IMR-90 (cell line): Measurements from ENCODE around the gene RAB37. TPM values are rescaled to one million over a fixed set of nuclear protein-coding genes. Genes with fewer than 3 reads are reported as not detected.

ENCODE experiments used
- ATAC-seq: fragments of 200-7000 bp; cut with Tn5 transposase; 2 replicates; pipeline ENCODE4 v1.9.1; 2020; ENCODE audit warnings: low read depth, mild to moderate bottlenecking, moderate library complexity
- BruUV-seq: library from RNA; stranded (reverse); fragments of 400-500 nt; replicated peaks from 2 replicates; lab custom pipeline; 2021; lab: Mats Ljungman, UMichigan
- CTCF ChIA-PET: fragments of 300-600 bp; formaldehyde crosslinking; extraction: SDS; loops from one replicate; lab custom pipeline; 2021; ENCODE audit warnings: antibody characterized with exemption; lab: Yijun Ruan, JAX
- POLR2A ChIA-PET: fragments of 300-600 bp; sonication (Branson Sonifier 250); formaldehyde crosslinking; loops from one replicate; lab custom pipeline; 2022; ENCODE audit warnings: antibody characterized with exemption; ENCODE audit not compliant: unreplicated experiment; lab: Charles Lee
- DNase-seq: peaks from one replicate; pipeline ENCODE4 v3.0.0; 2013
- H2AFZ ChIP-seq: replicated peaks from 2 replicates; pipeline ENCODE3; 2013; ENCODE audit warnings: low read length, mild to moderate bottlenecking; ENCODE audit not compliant: poor library complexity
- H2AK5ac ChIP-seq: 2 replicates; pipeline ENCODE4 v1.6.1; 2013; ENCODE audit warnings: low read depth, low read length, inconsistent platforms
- H2AK9ac ChIP-seq: replicated peaks from 2 replicates; pipeline ENCODE3; 2013; ENCODE audit warnings: mild to moderate bottlenecking, low read depth, low read length, moderate library complexity; ENCODE audit not compliant: poor library complexity
- H2BK120ac ChIP-seq: 2 replicates; pipeline ENCODE4 v1.6.1; 2013; ENCODE audit warnings: low read depth, low read length, inconsistent platforms
- H2BK15ac ChIP-seq: 3 replicates; pipeline ENCODE4 v1.6.1; 2013; ENCODE audit warnings: low read depth, low read length, inconsistent platforms
- H2BK20ac ChIP-seq: 2 replicates; pipeline ENCODE4 v1.6.1; 2013; ENCODE audit warnings: low read depth, mild to moderate bottlenecking, inconsistent platforms, low read length, moderate library complexity
- H2BK5ac ChIP-seq: 2 replicates; pipeline ENCODE4 v1.6.1; 2013; ENCODE audit warnings: mild to moderate bottlenecking, low read depth, low read length, inconsistent platforms; ENCODE audit not compliant: poor library complexity, severe bottlenecking
- H3K14ac ChIP-seq: replicated peaks from 2 replicates; pipeline ENCODE4 v1.6.1; 2013; ENCODE audit warnings: low read depth, low read length, inconsistent platforms
- H3K18ac ChIP-seq: 2 replicates; pipeline ENCODE4 v1.6.1; 2013; ENCODE audit warnings: low read depth, low read length, control low read depth
- H3K23ac ChIP-seq: 2 replicates; pipeline ENCODE4 v1.6.1; 2013; ENCODE audit warnings: low read depth, low read length, inconsistent platforms
- H3K27ac ChIP-seq: 2 replicates; pipeline ENCODE4 v1.5.1; 2013; ENCODE audit warnings: mild to moderate bottlenecking, control low read depth, low read length; ENCODE audit not compliant: insufficient read depth
- H3K27me3 ChIP-seq: 2 replicates; pipeline ENCODE4 v1.6.1; 2013; ENCODE audit warnings: low read length; ENCODE audit not compliant: control insufficient read depth, insufficient read depth
- H3K36me3 ChIP-seq: 2 replicates; pipeline ENCODE4 v1.6.1; 2013; ENCODE audit warnings: low read length, mixed read lengths; ENCODE audit not compliant: control insufficient read depth, insufficient read depth
- H3K4ac ChIP-seq: 2 replicates; pipeline ENCODE4 v1.6.1; 2013; ENCODE audit warnings: low read depth, low read length, inconsistent platforms
- H3K4me1 ChIP-seq: 2 replicates; pipeline ENCODE4 v1.6.1; 2013; ENCODE audit warnings: low read length, mixed read lengths; ENCODE audit not compliant: control insufficient read depth, insufficient read depth
- H3K4me2 ChIP-seq: 2 replicates; pipeline ENCODE4 v1.6.1; 2013; ENCODE audit warnings: low read depth, mild to moderate bottlenecking, control low read depth, low read length, moderate library complexity
- H3K4me3 ChIP-seq: 2 replicates; pipeline ENCODE4 v1.5.1; 2013; ENCODE audit warnings: low read depth, mild to moderate bottlenecking, control low read depth, low read length, moderate library complexity; ENCODE audit not compliant: insufficient read depth
- H3K56ac ChIP-seq: 2 replicates; pipeline ENCODE4 v1.6.1; 2013; ENCODE audit warnings: low read length, inconsistent platforms; ENCODE audit not compliant: insufficient read depth; ENCODE audit errors: extremely low read depth
- H3K79me1 ChIP-seq, 2 experiments: 2 replicates each; pipeline ENCODE4 v1.6.1; 2013; ENCODE audit warnings: low read length in 2 of 2, inconsistent platforms in 1 of 2, low read depth in 1 of 2
- H3K9ac ChIP-seq: 2 replicates; pipeline ENCODE4 v1.6.1; 2013; ENCODE audit warnings: low read depth, low read length, control low read depth
- H3K9me1 ChIP-seq: 2 replicates; pipeline ENCODE4 v1.6.1; 2013; ENCODE audit warnings: low read length, inconsistent platforms; ENCODE audit not compliant: insufficient read depth
- H3K9me3 ChIP-seq: 2 replicates; pipeline ENCODE4 v1.6.1; 2013; ENCODE audit warnings: low read length; ENCODE audit not compliant: control insufficient read depth, insufficient read depth
- H4K20me1 ChIP-seq: 2 replicates; pipeline ENCODE4 v1.6.1; 2013; ENCODE audit warnings: low read length, inconsistent platforms; ENCODE audit not compliant: insufficient read depth
- H4K5ac ChIP-seq: 2 replicates; pipeline ENCODE4 v1.6.1; 2013; ENCODE audit warnings: mild to moderate bottlenecking, low read depth, low read length, control low read depth
- H4K8ac ChIP-seq, 2 experiments: 2 replicates each; pipeline ENCODE4 v1.6.1; 2013; ENCODE audit warnings: low read depth in 2 of 2, low read length in 2 of 2, control low read depth in 1 of 2, inconsistent platforms in 1 of 2
- H4K91ac ChIP-seq: 2 replicates; pipeline ENCODE4 v1.6.1; 2013; ENCODE audit warnings: low read depth, low read length, inconsistent platforms; ENCODE audit not compliant: insufficient read depth
- BHLHE40 ChIP-seq: fragments of 150-350 bp; IDR thresholded peaks from 2 replicates; pipeline ENCODE4 v1.6.1; 2016; ENCODE audit warnings: mild to moderate bottlenecking, low read depth, low read length
- CEBPB ChIP-seq: IDR thresholded peaks from 2 replicates; pipeline ENCODE4 v1.6.1; 2012; ENCODE audit warnings: low read depth, low read length, improper control_type of control experiment
- CHD1 ChIP-seq: IDR thresholded peaks from 2 replicates; pipeline ENCODE4 v1.6.1; 2012; ENCODE audit warnings: low read depth, low read length, improper control_type of control experiment
- CTCF ChIP-seq: conservative IDR thresholded peaks from 2 replicates; pipeline ENCODE4 v1.5.1; 2012; ENCODE audit warnings: mild to moderate bottlenecking, low read depth, low read length, improper control_type of control experiment
- ELK1 ChIP-seq: fragments of 150-350 bp; IDR thresholded peaks from 2 replicates; pipeline ENCODE4 v1.6.1; 2016; ENCODE audit warnings: low read depth, mild to moderate bottlenecking, low read length, moderate library complexity, borderline replicate concordance
- FOS ChIP-seq: fragments of 150-350 bp; IDR thresholded peaks from 2 replicates; pipeline ENCODE4 v1.6.1; 2016; ENCODE audit warnings: low read depth, low read length
- MAFK ChIP-seq: IDR thresholded peaks from 2 replicates; pipeline ENCODE4 v1.6.1; 2012; ENCODE audit warnings: low read depth, low read length, improper control_type of control experiment
- MAZ ChIP-seq: IDR thresholded peaks from 2 replicates; pipeline ENCODE4 v1.6.1; 2012; ENCODE audit warnings: low read depth, mild to moderate bottlenecking, low read length, improper control_type of control experiment, moderate library complexity, borderline replicate concordance
- MXI1 ChIP-seq: IDR thresholded peaks from 2 replicates; pipeline ENCODE4 v1.6.1; 2012; ENCODE audit warnings: low read depth, mild to moderate bottlenecking, low read length, moderate library complexity, borderline replicate concordance
- NFE2L2 ChIP-seq: fragments of 150-350 bp; IDR thresholded peaks from 2 replicates; pipeline ENCODE4 v1.6.1; 2016; ENCODE audit warnings: low read depth, mild to moderate bottlenecking, low read length
- POLR2A ChIP-seq: IDR thresholded peaks from 2 replicates; pipeline ENCODE4 v1.6.1; 2012; ENCODE audit warnings: mild to moderate bottlenecking, low read depth, low read length
- RAD21 ChIP-seq: IDR thresholded peaks from 2 replicates; pipeline ENCODE4 v1.6.1; 2012; ENCODE audit warnings: low read length, improper control_type of control experiment
- RCOR1 ChIP-seq: IDR thresholded peaks from 2 replicates; pipeline ENCODE4 v1.6.1; 2012; ENCODE audit warnings: mild to moderate bottlenecking, low read length, improper control_type of control experiment; ENCODE audit not compliant: insufficient replicate concordance
- RFX5 ChIP-seq: IDR thresholded peaks from 2 replicates; pipeline ENCODE4 v1.8.0; 2012; ENCODE audit warnings: low read depth, mild to moderate bottlenecking, low read length, moderate library complexity
- SMC3 ChIP-seq: fragments of 150-350 bp; IDR thresholded peaks from 2 replicates; pipeline ENCODE4 v1.6.1; 2016; ENCODE audit warnings: low read depth, mild to moderate bottlenecking, antibody characterized with exemption, low read length, moderate library complexity
- USF2 ChIP-seq: fragments of 150-350 bp; IDR thresholded peaks from 2 replicates; pipeline ENCODE4 v1.6.1; 2017; ENCODE audit warnings: mild to moderate bottlenecking, antibody characterized with exemption, low read length, low read depth
- WGBS, 2 experiments: methylation state at CpG; one replicate each; pipeline versions ENCODE4 v1.1.5 to v1.1.7; 2013; ENCODE audit warnings: missing lambda C conversion rate in 2 of 2; ENCODE audit not compliant: insufficient read length in 1 of 2; ENCODE audit errors: extremely low coverage in 2 of 2; 5-methylcytosine and 5-hydroxymethylcytosine counted together
- dilution Hi-C: fragments of 300-500 bp; cut with HindIII; formaldehyde crosslinking; loops from one replicate; pipeline ENCODE4 v1.14.3; 2018; ENCODE audit warnings: low sequenced_read_pairs; ENCODE audit not compliant: unreplicated experiment
- in situ Hi-C: fragments of 300-500 bp; cut with MboI; formaldehyde crosslinking; loops from 3 replicates; pipeline ENCODE4 v1.14.3; 2019; ENCODE audit warnings: low sequenced_read_pairs, inconsistent platforms, mixed read lengths
- intact Hi-C: fragments of 100-400 bp; cut with micrococcal nuclease; formaldehyde crosslinking; loops from 2 replicates; pipeline ENCODE4 v1.10.0; 2022
- polyA plus RNA-seq, 3 experiments: library from polyadenylated mRNA; depleted of rRNA; stranded (reverse); fragments of >200 nt; gene quantifications; 2 replicates each; pipeline ENCODE4 v1.2.3, GENCODE V29; 2012; ENCODE audit warnings: low replicate concordance in 1 of 3
- total RNA-seq: library from RNA; depleted of rRNA; stranded (reverse); fragments of >200 nt; gene quantifications from 2 replicates; pipeline ENCODE4 v1.2.3, GENCODE V29; 2012

The RAB37 gene
- total and polyA plus RNA-seq, 2 of the 4 experiments (the other 2 are of a cell fraction), result 0.19 TPM; not detected in 1

GRCh38 chr17:74711058-74711824 lies 25.8 kb upstream of the RAB37 start:
- no peaks in the 10 kb centered on the region for H3K9me1 ChIP-seq
- ATAC-seq, result no peak
- H2BK15ac ChIP-seq, result no peak overlapping the region
- H3K4me1 ChIP-seq, result no peaks in the 10 kb centered on the region
- TF ChIP-seq BHLHE40, result no peak
- no peak for TF ChIP-seq CEBPB
- no peak for TF ChIP-seq RFX5
- TF ChIP-seq MAZ, result no peak
- TF ChIP-seq POLR2A, result no peak
- no peak for TF ChIP-seq NFE2L2
- TF ChIP-seq MXI1, result no peak
- no peak for TF ChIP-seq CTCF
- TF ChIP-seq RCOR1, result no peak
- no peak for TF ChIP-seq SMC3
- TF ChIP-seq MAFK, result no peak
- no peak for TF ChIP-seq RAD21
- no peak for TF ChIP-seq ELK1
- TF ChIP-seq USF2, result no peak
- TF ChIP-seq FOS, result no peak
- no peak for TF ChIP-seq CHD1
- H2AK9ac ChIP-seq, result no peak overlapping the region
- no peak overlapping the region for H2BK120ac ChIP-seq
- H4K20me1 ChIP-seq, result no peaks in the 10 kb centered on the region
- no peaks in the 10 kb centered on the region; the same call in 1 of the 2 replicates for H3K27me3 ChIP-seq
- H3K4me2 ChIP-seq, result no peak overlapping the region
- no peak overlapping the region for H4K5ac ChIP-seq
- H3K4ac ChIP-seq, result no peak overlapping the region
- no peaks in the 10 kb centered on the region for H3K9me3 ChIP-seq
- H3K14ac ChIP-seq, result no peak overlapping the region
- POLR2A ChIA-PET, result no interaction called here
- H3K27ac ChIP-seq, result no peak overlapping the region
- 16% methylated on average over 4 of the region's 12 CpGs; no CpG with 5 or more reads in 1 of the 2 experiments for WGBS, 2 experiments
- no peak overlapping the region for H3K4me3 ChIP-seq
- H3K79me1 ChIP-seq, result no peaks in the 10 kb centered on the region
- no peak overlapping the region for H2BK20ac ChIP-seq
- BruUV-seq, result no TSS peak
- H2AFZ ChIP-seq, result no peak overlapping the region
- no peak for DNase-seq
- no peak overlapping the region for H2BK5ac ChIP-seq
- no peaks in the 10 kb centered on the region for H3K36me3 ChIP-seq
- H2AK5ac ChIP-seq, result no peak overlapping the region
- in situ Hi-C loops (no loop called here), intact Hi-C loops (no loop called here), dilution Hi-C loops (no loop called here)
- no peak overlapping the region for H3K9ac ChIP-seq
- no peak overlapping the region for H3K56ac ChIP-seq
- CTCF ChIA-PET, result no interaction called here
- H4K91ac ChIP-seq, result no peak overlapping the region
- H3K18ac ChIP-seq, result no peak overlapping the region
- H4K8ac ChIP-seq, result no peak overlapping the region
- no peak overlapping the region for H3K23ac ChIP-seq
